ENCODE measurements around the gene GLS.

GLS gene

DNA sequence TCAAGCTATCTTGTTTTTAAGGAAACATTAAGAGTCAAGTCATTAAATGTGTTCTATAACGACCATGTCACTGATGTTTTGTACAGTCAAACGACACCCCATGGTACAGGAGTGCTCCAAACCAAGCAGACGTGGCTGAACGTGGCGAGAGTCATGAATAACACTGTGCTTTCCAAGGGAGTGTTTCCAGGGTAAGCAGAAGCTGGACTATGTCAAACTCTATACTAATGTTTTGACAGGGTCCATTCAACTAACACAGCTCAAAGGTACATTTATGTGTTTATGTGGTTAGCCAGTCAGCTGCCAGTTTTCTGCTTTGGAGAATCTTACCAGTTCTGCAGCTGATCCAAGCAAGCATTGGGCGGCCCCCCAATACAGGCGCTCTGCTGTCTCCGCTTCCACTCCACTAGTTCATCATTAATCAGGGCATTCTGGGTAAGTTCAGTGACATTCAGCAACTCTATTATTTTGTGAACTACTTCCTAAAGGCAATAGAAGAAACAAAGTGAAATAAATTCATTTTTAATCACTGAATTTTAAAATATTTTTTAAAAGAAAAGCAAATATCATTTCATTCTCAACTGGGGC lies 117.0 kb downstream of the GLS start:
- H3K27ac ChIP-seq (ENCODE audit: low read length) = no peak overlapping the region
- H3K36me3 ChIP-seq (ENCODE audit: control insufficient read depth in 1 of 2, insufficient read depth in 2 of 2, low read length in 2 of 2) = peaks cover 78 to 89% of the 10 kb centered on the region in 2 donors
- no peaks in the 10 kb centered on the region for H3K27me3 ChIP-seq (ENCODE audit: low read depth, low read length)
- H3K9me3 ChIP-seq (ENCODE audit: control insufficient read depth in 1 of 2, low read length in 2 of 2) = no peaks in the 10 kb centered on the region
- no peak overlapping the region for H3K4me3 ChIP-seq (ENCODE audit: low read depth in 1 of 2, low read length in 2 of 2)
- peaks cover 0 to 8% of the 10 kb centered on the region in 2 donors for H3K4me1 ChIP-seq (ENCODE audit: control insufficient read depth in 1 of 2, insufficient read depth in 2 of 2, low read length in 2 of 2)

DNA sequence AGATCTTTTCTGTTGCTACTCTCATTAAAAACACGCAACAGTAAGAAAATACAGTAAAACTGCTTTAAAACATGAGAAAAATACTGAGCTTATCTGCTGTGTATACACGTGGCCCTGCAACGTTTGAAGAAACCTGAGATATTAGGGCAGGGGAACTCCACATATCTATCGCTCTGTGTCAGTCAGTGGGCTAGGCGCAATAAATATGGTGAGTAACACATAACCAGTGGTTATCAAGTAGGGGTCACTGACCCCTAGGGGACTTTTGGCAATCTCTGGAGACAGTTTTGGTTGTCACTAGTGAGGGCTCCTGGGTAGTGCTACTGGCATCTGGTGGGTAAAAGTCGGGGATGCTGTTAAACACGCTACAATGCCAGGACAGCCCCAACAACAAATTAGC lies 118.4 kb downstream of the GLS start:
- Histone ChIP-seq H3K4me3 (ENCODE audit: low read depth in 1 of 2, low read length in 2 of 2) (no peak overlapping the region), H3K4me1 (ENCODE audit: control insufficient read depth in 1 of 2, insufficient read depth in 2 of 2, low read length in 2 of 2) (peaks cover 0 to 8% of the 10 kb centered on the region in 2 donors), H3K36me3 (ENCODE audit: control insufficient read depth in 1 of 2, insufficient read depth in 2 of 2, low read length in 2 of 2) (peaks cover 81 to 91% of the 10 kb centered on the region in 2 donors), H3K9me3 (ENCODE audit: control insufficient read depth in 1 of 2, low read length in 2 of 2) (no peaks in the 10 kb centered on the region), H3K27me3 (ENCODE audit: low read depth, low read length) (no peaks in the 10 kb centered on the region), H3K27ac (ENCODE audit: low read length) (no peak overlapping the region)

DNA sequence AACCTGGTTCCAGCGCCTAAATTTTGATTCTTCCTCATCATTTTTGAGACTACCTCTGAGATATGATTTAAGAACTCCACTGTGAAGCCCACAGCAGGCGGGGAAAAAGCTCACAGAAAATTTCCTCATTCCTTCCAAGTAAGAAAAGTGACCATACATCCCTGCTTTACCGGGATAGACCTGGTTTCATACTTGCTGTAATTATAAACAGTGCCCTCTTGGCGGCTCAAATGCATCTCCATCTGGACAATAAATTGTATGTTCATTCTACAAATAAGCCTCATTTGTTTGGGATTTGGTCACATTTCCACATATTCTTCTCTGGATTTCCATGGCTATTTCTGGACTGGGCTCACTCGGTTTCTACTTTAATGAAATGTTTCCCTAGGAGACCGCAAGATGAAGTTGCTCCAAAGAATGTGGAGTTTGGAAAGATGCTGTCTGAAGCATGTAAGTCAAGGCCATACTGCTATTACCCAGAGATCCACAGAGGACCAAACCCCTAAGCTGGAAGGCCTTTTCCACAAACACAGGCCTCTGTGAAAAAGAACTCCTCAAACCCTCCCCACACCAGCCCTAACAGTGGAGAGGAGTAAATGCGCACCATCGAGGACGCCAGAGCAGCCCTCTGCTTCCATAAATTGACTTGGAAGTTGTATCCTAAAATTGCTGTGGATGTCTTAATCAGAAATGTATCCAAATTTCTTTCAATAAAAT lies 119.5 kb downstream of the GLS start:
- no peak overlapping the region for H3K4me3 ChIP-seq (ENCODE audit: low read depth in 1 of 2, low read length in 2 of 2)
- H3K27ac ChIP-seq (ENCODE audit: low read length) = no peak overlapping the region
- H3K9me3 ChIP-seq (ENCODE audit: control insufficient read depth in 1 of 2, low read length in 2 of 2) = no peaks in the 10 kb centered on the region
- no peaks in the 10 kb centered on the region for H3K27me3 ChIP-seq (ENCODE audit: low read depth, low read length)
- peaks cover 83 to 95% of the 10 kb centered on the region in 2 donors for H3K36me3 ChIP-seq (ENCODE audit: control insufficient read depth in 1 of 2, insufficient read depth in 2 of 2, low read length in 2 of 2)
- peaks cover 0 to 8% of the 10 kb centered on the region in 2 donors for H3K4me1 ChIP-seq (ENCODE audit: control insufficient read depth in 1 of 2, insufficient read depth in 2 of 2, low read length in 2 of 2)

DNA sequence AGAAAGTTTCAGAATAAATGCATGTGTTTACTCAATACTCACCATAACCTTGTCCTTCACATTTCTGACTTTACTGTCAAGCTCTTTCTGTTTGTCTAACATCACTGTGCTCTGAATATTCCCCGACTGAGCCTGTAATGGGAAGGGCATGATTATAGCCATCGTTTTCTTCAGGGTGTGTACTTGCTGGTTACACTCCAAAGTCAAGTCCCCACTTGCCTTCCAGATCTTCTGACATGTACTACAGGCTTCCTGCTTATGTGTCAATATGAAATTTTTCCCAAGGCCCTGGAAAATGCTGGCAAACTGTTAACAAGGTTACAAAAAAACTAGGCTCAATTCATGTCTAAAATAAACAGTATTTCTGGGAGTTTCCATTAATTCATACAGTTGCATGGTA lies 120.4 kb downstream of the GLS start:
- H3K27me3 ChIP-seq (ENCODE audit: low read depth, low read length) = no peaks in the 10 kb centered on the region
- H3K36me3 ChIP-seq (ENCODE audit: control insufficient read depth in 1 of 2, insufficient read depth in 2 of 2, low read length in 2 of 2) = peaks cover 83 to 95% of the 10 kb centered on the region in 2 donors
- no peak overlapping the region for H3K4me3 ChIP-seq (ENCODE audit: low read depth in 1 of 2, low read length in 2 of 2)
- peaks cover 0 to 8% of the 10 kb centered on the region in 2 donors for H3K4me1 ChIP-seq (ENCODE audit: control insufficient read depth in 1 of 2, insufficient read depth in 2 of 2, low read length in 2 of 2)
- no peak overlapping the region for H3K27ac ChIP-seq (ENCODE audit: low read length)
- no peaks in the 10 kb centered on the region for H3K9me3 ChIP-seq (ENCODE audit: control insufficient read depth in 1 of 2, low read length in 2 of 2)

DNA sequence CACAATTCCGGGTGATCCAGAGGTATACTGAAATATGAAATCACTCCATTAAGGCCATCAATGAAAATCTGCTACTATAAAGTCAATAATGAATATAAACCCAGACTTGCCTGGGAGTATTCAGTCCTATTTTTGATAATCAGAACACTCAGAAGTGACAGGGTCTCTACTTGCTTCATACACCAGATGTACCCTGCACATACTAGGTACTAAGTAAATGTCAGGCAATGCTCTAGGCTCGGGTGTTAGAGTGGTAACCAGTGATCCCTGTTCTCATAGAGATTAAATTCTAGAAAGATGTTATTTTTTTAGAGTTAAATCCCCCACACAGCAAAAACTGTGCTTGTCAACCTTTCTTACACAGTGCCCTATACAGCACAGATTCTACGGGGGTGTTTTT lies 121.0 kb downstream of the GLS start:
- Histone ChIP-seq H3K27me3 (ENCODE audit: low read depth, low read length) (no peaks in the 10 kb centered on the region), H3K4me3 (ENCODE audit: low read depth in 1 of 2, low read length in 2 of 2) (no peak overlapping the region), H3K36me3 (ENCODE audit: control insufficient read depth in 1 of 2, insufficient read depth in 2 of 2, low read length in 2 of 2) (peaks cover 83 to 95% of the 10 kb centered on the region in 2 donors), H3K9me3 (ENCODE audit: control insufficient read depth in 1 of 2, low read length in 2 of 2) (no peaks in the 10 kb centered on the region), H3K27ac (ENCODE audit: low read length) (no peak overlapping the region), H3K4me1 (ENCODE audit: control insufficient read depth in 1 of 2, insufficient read depth in 2 of 2, low read length in 2 of 2) (peaks cover 0 to 7% of the 10 kb centered on the region in 2 donors)

DNA sequence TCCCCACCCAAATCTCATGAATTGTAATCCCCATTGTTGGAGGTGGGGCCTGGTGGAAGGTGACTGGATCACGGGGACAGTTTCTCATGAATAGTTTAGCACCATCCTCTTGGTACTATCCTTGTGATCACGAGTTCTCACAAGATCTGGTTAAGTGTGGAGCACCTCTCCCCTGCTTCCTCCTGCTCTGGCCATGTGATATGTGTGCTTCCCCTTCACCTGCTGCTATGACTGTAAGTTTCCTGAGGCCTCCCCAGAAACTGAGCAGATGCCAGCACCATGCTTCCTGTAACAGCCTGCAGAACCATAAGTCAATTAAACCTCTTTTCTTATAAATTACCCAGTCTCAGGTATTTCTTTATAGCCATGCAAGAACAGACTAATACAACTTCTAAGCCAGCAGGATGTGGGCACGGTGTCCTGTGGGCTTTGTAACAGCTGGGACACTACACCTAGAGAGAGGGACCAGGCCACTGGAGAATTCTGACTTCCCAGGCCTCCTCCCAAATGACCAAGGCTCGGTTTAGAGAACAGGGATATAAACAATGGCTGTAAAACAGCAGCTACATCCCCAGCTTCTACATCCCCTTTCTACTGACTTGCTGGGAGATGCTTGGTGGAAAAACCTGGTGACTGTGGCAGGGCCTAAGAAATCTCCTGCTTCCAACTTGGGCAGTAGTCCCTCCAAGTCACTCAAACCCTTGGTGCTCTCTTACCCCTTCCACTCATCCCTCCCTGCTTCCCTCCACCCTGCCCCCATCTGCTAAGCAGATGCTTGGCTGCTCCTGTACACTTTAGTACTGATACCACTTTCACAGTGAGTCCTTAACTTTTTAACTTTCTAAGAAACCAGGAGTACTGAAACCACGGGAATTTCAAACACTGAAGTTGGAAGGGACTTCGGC lies 123.0 kb downstream of the GLS start:
- H3K36me3 ChIP-seq (ENCODE audit: control insufficient read depth in 1 of 2, insufficient read depth in 2 of 2, low read length in 2 of 2) = peaks cover 84 to 97% of the 10 kb centered on the region in 2 donors
- H3K4me3 ChIP-seq (ENCODE audit: low read depth in 1 of 2, low read length in 2 of 2) = no peak overlapping the region
- no peak overlapping the region for H3K27ac ChIP-seq (ENCODE audit: low read length)

DNA sequence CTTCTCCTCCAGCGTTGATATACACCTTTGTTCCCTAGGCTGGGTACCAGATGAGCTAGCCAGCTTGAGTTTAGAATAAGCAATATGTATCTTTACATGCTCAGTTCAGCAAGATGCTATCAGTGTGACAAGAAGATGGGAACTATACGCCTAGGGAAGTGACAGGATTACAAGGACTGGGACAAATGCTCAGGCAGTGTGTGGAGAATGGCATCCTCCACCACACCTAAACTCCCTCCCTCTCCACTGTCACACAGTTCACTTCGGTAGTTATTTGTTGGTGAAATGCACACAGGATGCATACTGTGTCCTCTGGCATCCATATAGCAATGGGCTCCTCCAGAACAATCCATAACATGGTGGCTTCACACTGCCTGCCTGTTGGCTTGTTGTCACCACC lies 125.7 kb downstream of the GLS start:
- H3K27ac ChIP-seq (ENCODE audit: low read length) = no peak overlapping the region
- peaks cover 5 to 7% of the 10 kb centered on the region in 2 donors for H3K4me1 ChIP-seq (ENCODE audit: control insufficient read depth in 1 of 2, insufficient read depth in 2 of 2, low read length in 2 of 2)
- no peak overlapping the region for H3K4me3 ChIP-seq (ENCODE audit: low read depth in 1 of 2, low read length in 2 of 2)
- no peaks in the 10 kb centered on the region for H3K9me3 ChIP-seq (ENCODE audit: control insufficient read depth in 1 of 2, low read length in 2 of 2)
- peaks cover 71 to 88% of the 10 kb centered on the region in 2 donors for H3K36me3 ChIP-seq (ENCODE audit: control insufficient read depth in 1 of 2, insufficient read depth in 2 of 2, low read length in 2 of 2)
- H3K27me3 ChIP-seq (ENCODE audit: low read depth, low read length) = no peaks in the 10 kb centered on the region

More for the DNA sequence above, 123.0 kb downstream of the GLS start:
- Histone ChIP-seq H3K9me3 (ENCODE audit: control insufficient read depth in 1 of 2, low read length in 2 of 2) (no peaks in the 10 kb centered on the region), H3K4me1 (ENCODE audit: control insufficient read depth in 1 of 2, insufficient read depth in 2 of 2, low read length in 2 of 2) (no peaks in the 10 kb centered on the region), H3K27me3 (ENCODE audit: low read depth, low read length) (no peaks in the 10 kb centered on the region)

DNA sequence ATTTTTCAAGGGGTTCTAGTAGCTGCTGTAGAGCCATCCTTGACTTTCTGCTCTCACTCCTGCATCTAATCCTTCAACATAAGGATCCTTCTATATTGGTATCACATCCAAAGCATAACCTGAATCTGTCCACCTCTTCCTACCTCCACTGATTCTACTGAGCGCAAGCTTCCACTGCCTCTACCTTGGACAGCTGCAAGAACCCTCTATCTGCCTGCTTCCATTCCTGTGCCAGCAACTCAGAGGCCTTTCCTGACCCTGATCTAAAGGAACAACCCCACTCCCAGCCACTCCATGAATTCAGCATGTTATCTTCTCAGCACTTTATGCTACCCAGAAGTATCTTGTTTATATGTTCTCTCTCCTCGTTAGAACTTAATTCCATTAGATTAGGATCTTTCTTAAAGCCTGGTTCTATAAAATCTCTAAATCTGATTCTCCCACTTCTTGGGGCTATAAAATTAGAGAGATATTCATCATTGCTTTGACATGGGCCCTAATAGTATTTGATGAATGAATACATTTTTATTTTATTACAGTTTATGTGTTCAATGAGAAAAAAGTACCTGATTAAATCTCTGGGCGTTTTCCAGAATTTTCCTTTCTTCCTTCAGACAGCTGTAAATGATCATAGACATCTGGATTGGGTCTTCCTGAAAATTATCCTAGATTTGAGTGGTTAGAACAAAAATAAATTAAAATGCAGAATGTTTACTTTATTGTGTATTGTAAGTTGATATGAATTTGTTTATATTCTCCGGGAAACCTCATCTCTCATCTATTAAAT lies 126.6 kb downstream of the GLS start:
- Histone ChIP-seq H3K27ac (ENCODE audit: low read length) (no peak overlapping the region), H3K27me3 (ENCODE audit: low read depth, low read length) (no peaks in the 10 kb centered on the region), H3K36me3 (ENCODE audit: control insufficient read depth in 1 of 2, insufficient read depth in 2 of 2, low read length in 2 of 2) (peaks cover 64 to 79% of the 10 kb centered on the region in 2 donors), H3K4me3 (ENCODE audit: low read depth in 1 of 2, low read length in 2 of 2) (no peak overlapping the region), H3K4me1 (ENCODE audit: control insufficient read depth in 1 of 2, insufficient read depth in 2 of 2, low read length in 2 of 2) (peaks cover 5 to 9% of the 10 kb centered on the region in 2 donors), H3K9me3 (ENCODE audit: control insufficient read depth in 1 of 2, low read length in 2 of 2) (no peaks in the 10 kb centered on the region)

DNA sequence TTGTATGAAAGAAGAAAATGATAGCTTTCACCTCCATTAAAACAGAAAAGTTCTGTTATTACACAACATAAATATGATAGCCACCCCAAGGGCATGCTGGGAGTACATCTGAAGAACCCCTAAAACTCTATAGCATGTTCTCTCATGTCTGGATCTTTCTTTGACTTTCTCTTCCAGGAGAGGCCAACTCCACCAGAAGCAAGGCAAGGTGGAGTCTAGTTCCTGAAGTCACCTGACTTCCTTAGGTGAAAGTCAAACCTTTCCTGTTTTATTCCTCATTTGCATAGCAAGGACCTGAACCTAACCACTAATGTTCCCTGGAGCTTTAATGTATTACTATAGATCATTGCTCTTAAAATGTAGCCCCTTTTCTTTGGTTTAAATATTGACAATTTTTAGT lies 127.7 kb downstream of the GLS start:
- Histone ChIP-seq H3K4me1 (ENCODE audit: control insufficient read depth in 1 of 2, insufficient read depth in 2 of 2, low read length in 2 of 2) (peaks cover 10 to 19% of the 10 kb centered on the region in 2 donors), H3K27ac (ENCODE audit: low read length) (no peak overlapping the region), H3K27me3 (ENCODE audit: low read depth, low read length) (no peaks in the 10 kb centered on the region), H3K36me3 (ENCODE audit: control insufficient read depth in 1 of 2, insufficient read depth in 2 of 2, low read length in 2 of 2) (peaks cover 53 to 68% of the 10 kb centered on the region in 2 donors), H3K4me3 (ENCODE audit: low read depth in 1 of 2, low read length in 2 of 2) (no peak overlapping the region), H3K9me3 (ENCODE audit: control insufficient read depth in 1 of 2, low read length in 2 of 2) (no peaks in the 10 kb centered on the region)

DNA sequence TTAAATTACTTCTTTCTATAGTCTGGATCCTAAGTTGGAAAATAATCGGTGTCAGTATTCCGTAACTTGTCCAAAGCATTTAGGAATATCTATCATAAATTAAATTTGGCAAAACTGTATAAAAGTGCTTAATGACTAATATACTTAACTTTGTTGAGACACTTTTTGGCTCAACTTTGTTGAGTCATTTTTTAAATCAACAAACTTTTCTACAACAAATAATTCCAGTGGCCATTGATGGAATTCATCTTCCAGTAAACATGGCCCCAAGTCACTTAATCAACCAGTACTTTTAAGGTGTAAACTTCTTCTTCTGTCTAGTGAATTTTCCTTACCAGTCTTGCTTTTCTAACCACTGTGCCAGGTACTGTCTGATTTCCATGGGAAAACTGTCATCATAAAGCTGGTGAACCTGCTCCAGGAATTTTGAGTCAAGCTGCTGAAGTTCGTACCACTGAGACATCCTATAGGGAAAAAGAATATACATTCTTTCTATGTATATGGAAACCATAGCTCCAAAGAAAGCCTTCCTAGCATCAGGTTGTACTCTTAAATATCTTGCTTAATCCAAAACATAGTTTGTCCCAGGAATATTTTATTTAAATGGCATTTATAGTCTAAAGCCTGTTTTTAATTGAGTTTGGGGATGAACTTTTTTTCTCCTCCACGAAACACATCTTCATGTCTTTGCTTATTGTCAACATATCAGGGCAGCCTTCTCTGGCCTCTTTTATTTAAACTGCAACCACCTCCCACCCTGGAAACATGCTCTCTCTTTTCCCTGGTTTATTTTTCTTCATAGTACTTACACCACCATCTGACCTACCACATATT lies 129.1 kb downstream of the GLS start:
- peaks cover 38 to 53% of the 10 kb centered on the region in 2 donors for H3K36me3 ChIP-seq (ENCODE audit: control insufficient read depth in 1 of 2, insufficient read depth in 2 of 2, low read length in 2 of 2)
- no peaks in the 10 kb centered on the region for H3K9me3 ChIP-seq (ENCODE audit: control insufficient read depth in 1 of 2, low read length in 2 of 2)
- peaks cover 10 to 19% of the 10 kb centered on the region in 2 donors for H3K4me1 ChIP-seq (ENCODE audit: control insufficient read depth in 1 of 2, insufficient read depth in 2 of 2, low read length in 2 of 2)
- H3K4me3 ChIP-seq (ENCODE audit: low read depth in 1 of 2, low read length in 2 of 2) = no peak overlapping the region
- H3K27me3 ChIP-seq (ENCODE audit: low read depth, low read length) = no peaks in the 10 kb centered on the region
- no peak overlapping the region for H3K27ac ChIP-seq (ENCODE audit: low read length)

All from muscle layer of duodenum (tissue), 2 donors.